ENCODE data around the gene INPP4B.

INPP4B gene

GRCh38 chr4:142596595-142596994 lies 249.5 kb downstream of the INPP4B start:
- H3K27ac ChIP-seq = no peak overlapping the region
- no peak overlapping the region for H3K4me2 ChIP-seq (ENCODE audit: low read length)
- H3K79me2 ChIP-seq = no peaks in the 10 kb centered on the region
- no peak overlapping the region for H2AFZ ChIP-seq
- H3K4me1 ChIP-seq = no peaks in the 10 kb centered on the region
- H3K4me3 ChIP-seq (ENCODE audit: low read depth, low read length) = no peak overlapping the region
- no peaks in the 10 kb centered on the region for H3K9me3 ChIP-seq (ENCODE audit: control insufficient read depth, low read length)
- H3K36me3 ChIP-seq (ENCODE audit: control insufficient read depth, insufficient read depth, low read length) = no peaks in the 10 kb centered on the region
- no peak for TF ChIP-seq CTCF (IDR thresholded peaks at IDR 0.05)
- no peaks in the 10 kb centered on the region for H3K27me3 ChIP-seq (ENCODE audit: control insufficient read depth, insufficient read depth, low read length)
- H3K9ac ChIP-seq = no peak overlapping the region

GRCh38 chr4:142596121-142596520 lies 250.0 kb downstream of the INPP4B start:
- no peaks in the 10 kb centered on the region for H3K4me1 ChIP-seq
- no peak overlapping the region for H3K4me2 ChIP-seq (ENCODE audit: low read length)
- H3K27ac ChIP-seq = no peak overlapping the region
- no peaks in the 10 kb centered on the region for H3K36me3 ChIP-seq (ENCODE audit: control insufficient read depth, insufficient read depth, low read length)
- no peaks in the 10 kb centered on the region for H3K27me3 ChIP-seq (ENCODE audit: control insufficient read depth, insufficient read depth, low read length)
- H2AFZ ChIP-seq = no peak overlapping the region
- no peak for TF ChIP-seq CTCF (IDR thresholded peaks at IDR 0.05)
- no peak overlapping the region for H3K4me3 ChIP-seq (ENCODE audit: low read depth, low read length)
- H3K9me3 ChIP-seq (ENCODE audit: control insufficient read depth, low read length) = no peaks in the 10 kb centered on the region
- H3K79me2 ChIP-seq = no peaks in the 10 kb centered on the region
- no peak overlapping the region for H3K9ac ChIP-seq

- no peak for TF ChIP-seq CTCF (IDR thresholded peaks at IDR 0.05)
- Histone ChIP-seq H3K27ac (no peak overlapping the region), H3K9me3 (ENCODE audit: control insufficient read depth, low read length) (no peaks in the 10 kb centered on the region), H3K79me2 (no peaks in the 10 kb centered on the region), H3K4me2 (ENCODE audit: low read length) (no peak overlapping the region), H3K4me3 (ENCODE audit: low read depth, low read length) (no peak overlapping the region), H3K36me3 (ENCODE audit: control insufficient read depth, insufficient read depth, low read length) (no peaks in the 10 kb centered on the region), H3K4me1 (no peaks in the 10 kb centered on the region), H2AFZ (no peak overlapping the region), H3K9ac (no peak overlapping the region), H3K27me3 (ENCODE audit: control insufficient read depth, insufficient read depth, low read length) (no peaks in the 10 kb centered on the region)
Observed at GRCh38 chr4:142595222-142595871, 250.8 kb downstream of the INPP4B start.

- no peak for TF ChIP-seq CTCF (IDR thresholded peaks at IDR 0.05)
- Histone ChIP-seq H3K36me3 (ENCODE audit: control insufficient read depth, insufficient read depth, low read length) (no peaks in the 10 kb centered on the region), H3K27me3 (ENCODE audit: control insufficient read depth, insufficient read depth, low read length) (no peaks in the 10 kb centered on the region), H3K9ac (no peak overlapping the region), H3K4me1 (no peaks in the 10 kb centered on the region), H3K9me3 (ENCODE audit: control insufficient read depth, low read length) (no peaks in the 10 kb centered on the region), H3K4me2 (ENCODE audit: low read length) (no peak overlapping the region), H2AFZ (no peak overlapping the region), H3K79me2 (no peaks in the 10 kb centered on the region), H3K27ac (no peak overlapping the region), H3K4me3 (ENCODE audit: low read depth, low read length) (no peak overlapping the region)
Observed at GRCh38 chr4:142585411-142585810, 260.7 kb downstream of the INPP4B start.

DNA sequence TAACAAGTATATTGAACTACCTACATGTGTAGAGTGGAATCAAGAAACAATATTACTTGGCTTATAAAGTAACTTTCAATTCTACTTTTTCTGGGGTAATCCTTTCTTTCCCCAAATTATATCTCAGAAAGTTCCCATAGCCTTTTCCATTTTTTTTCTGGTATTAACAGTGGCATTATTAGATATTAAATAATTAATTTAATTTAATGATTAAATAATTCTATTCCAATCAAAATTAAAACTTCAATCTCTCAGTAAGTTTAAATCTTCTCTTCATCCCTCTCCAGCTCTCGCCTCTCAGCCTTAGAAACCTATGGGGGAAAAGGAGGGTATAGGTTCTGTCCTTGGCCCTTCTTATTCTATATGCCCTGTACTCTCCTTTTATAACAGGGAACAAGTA lies 262.4 kb downstream of the INPP4B start:
- no peak overlapping the region for H2AFZ ChIP-seq
- no peak for TF ChIP-seq CTCF (IDR thresholded peaks at IDR 0.05)
- H3K36me3 ChIP-seq (ENCODE audit: control insufficient read depth, insufficient read depth, low read length) = no peaks in the 10 kb centered on the region
- no peak overlapping the region for H3K4me2 ChIP-seq (ENCODE audit: low read length)
- H3K27me3 ChIP-seq (ENCODE audit: control insufficient read depth, insufficient read depth, low read length) = no peaks in the 10 kb centered on the region
- no peaks in the 10 kb centered on the region for H3K79me2 ChIP-seq
- H3K9me3 ChIP-seq (ENCODE audit: control insufficient read depth, low read length) = no peaks in the 10 kb centered on the region
- H3K9ac ChIP-seq = no peak overlapping the region
- no peaks in the 10 kb centered on the region for H3K4me1 ChIP-seq
- no peak overlapping the region for H3K27ac ChIP-seq
- H3K4me3 ChIP-seq (ENCODE audit: low read depth, low read length) = no peak overlapping the region

Measured in parathyroid adenoma (tissue), 2 donors.